ENCODE results near the gene SELENOS.
A peak's percentile ranks its signal among the peaks of the same experiment; 100 is the strongest.

SELENOS gene

GRCh38 chr15:101276501-101277037 lies 716 bp downstream of the SELENOS start:
- peak in 1 of 2 experiments; percentile 24 for DNase-seq

GRCh38 chr15:101275018-101275417 lies 2.3 kb downstream of the SELENOS start:
- no peak for DNase-seq

GRCh38 chr15:101273534-101273933 lies 3.8 kb downstream of the SELENOS start:
- DNase-seq: no peak

GRCh38 chr15:101272584-101272983 lies 4.7 kb downstream of the SELENOS start:
- no peak for DNase-seq

- no peak for DNase-seq
Observed at GRCh38 chr15:101269479-101270223, 7.6 kb downstream of the SELENOS start.

GRCh38 chr15:101267320-101268104 lies 9.8 kb downstream of the SELENOS start:
- DNase-seq: no peak

- DNase-seq: no peak
Observed at GRCh38 chr15:101266787-101267186, 10.5 kb downstream of the SELENOS start.

GRCh38 chr15:101266034-101266433 lies 11.3 kb downstream of the SELENOS start:
- DNase-seq: no peak

GRCh38 chr15:101264911-101265641 lies 12.2 kb downstream of the SELENOS start:
- DNase-seq: no peak

- DNase-seq: no peak
Observed at GRCh38 chr15:101264011-101264410, 13.3 kb downstream of the SELENOS start.

GRCh38 chr15:101262551-101262950 lies 14.7 kb downstream of the SELENOS start:
- no peak for DNase-seq

- peak; percentile 50 to 62 for DNase-seq
Observed at GRCh38 chr15:101258238-101259144, 18.8 kb downstream of the SELENOS start.

GRCh38 chr15:101256757-101257156 lies 20.5 kb downstream of the SELENOS start:
- DNase-seq: no peak

- no peak for DNase-seq
Observed at GRCh38 chr15:101255615-101256241, 21.6 kb downstream of the SELENOS start.

- no peak for DNase-seq
Observed at GRCh38 chr15:101255051-101255395, 22.3 kb downstream of the SELENOS start.

- DNase-seq: no peak
Observed at GRCh38 chr15:101254157-101255050, 22.9 kb downstream of the SELENOS start.

GRCh38 chr15:101252836-101253235 lies 24.4 kb downstream of the SELENOS start:
- no peak for DNase-seq

GRCh38 chr15:101251830-101252820 lies 25.2 kb downstream of the SELENOS start, which contains the start of gene CHSY1:
CHSY1 (minus strand) TSS chr15:101252048; CDS start chr15:101251456, 592 bp downstream.
- peak; percentile 87 to 91 for DNase-seq
